GM13977 (cell line): ENCODE data around the gene CIC.

Experiments
- DNase-seq: peaks from one replicate; pipeline ENCODE4 v3.0.0; 2012; ENCODE audit warnings: low spot score
- in situ Hi-C: fragments of 300-500 bp; cut with MboI; formaldehyde crosslinking; loops from one replicate; pipeline ENCODE4 v1.12.0; 2022; ENCODE audit warnings: low sequenced_read_pairs, low pct_unique_long_range_greater_than_20kb, mixed read lengths, inconsistent platforms; ENCODE audit not compliant: unreplicated experiment
- TF ChIP-seq, protein P1 (sequence below): IDR thresholded peaks from 2 replicates; pipeline ENCODE4 v1.5.1; 2012; ENCODE audit warnings: mild to moderate bottlenecking, control low read depth; ENCODE audit not compliant: insufficient read depth; ENCODE audit errors: extremely low read depth, missing control alignments

Gene CIC

GRCh38 chr19:42288387-42288786 is 19.3 kb downstream of the CIC start:
- no peak for DNase-seq
- TF ChIP-seq, protein P1, sequence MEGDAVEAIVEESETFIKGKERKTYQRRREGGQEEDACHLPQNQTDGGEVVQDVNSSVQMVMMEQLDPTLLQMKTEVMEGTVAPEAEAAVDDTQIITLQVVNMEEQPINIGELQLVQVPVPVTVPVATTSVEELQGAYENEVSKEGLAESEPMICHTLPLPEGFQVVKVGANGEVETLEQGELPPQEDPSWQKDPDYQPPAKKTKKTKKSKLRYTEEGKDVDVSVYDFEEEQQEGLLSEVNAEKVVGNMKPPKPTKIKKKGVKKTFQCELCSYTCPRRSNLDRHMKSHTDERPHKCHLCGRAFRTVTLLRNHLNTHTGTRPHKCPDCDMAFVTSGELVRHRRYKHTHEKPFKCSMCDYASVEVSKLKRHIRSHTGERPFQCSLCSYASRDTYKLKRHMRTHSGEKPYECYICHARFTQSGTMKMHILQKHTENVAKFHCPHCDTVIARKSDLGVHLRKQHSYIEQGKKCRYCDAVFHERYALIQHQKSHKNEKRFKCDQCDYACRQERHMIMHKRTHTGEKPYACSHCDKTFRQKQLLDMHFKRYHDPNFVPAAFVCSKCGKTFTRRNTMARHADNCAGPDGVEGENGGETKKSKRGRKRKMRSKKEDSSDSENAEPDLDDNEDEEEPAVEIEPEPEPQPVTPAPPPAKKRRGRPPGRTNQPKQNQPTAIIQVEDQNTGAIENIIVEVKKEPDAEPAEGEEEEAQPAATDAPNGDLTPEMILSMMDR, result no peak
- in situ Hi-C loops, result loop anchor here (25.0 kb wide), 1 partner anchor 176 kb away; no protein-coding TSS in a partner anchor

DNA sequence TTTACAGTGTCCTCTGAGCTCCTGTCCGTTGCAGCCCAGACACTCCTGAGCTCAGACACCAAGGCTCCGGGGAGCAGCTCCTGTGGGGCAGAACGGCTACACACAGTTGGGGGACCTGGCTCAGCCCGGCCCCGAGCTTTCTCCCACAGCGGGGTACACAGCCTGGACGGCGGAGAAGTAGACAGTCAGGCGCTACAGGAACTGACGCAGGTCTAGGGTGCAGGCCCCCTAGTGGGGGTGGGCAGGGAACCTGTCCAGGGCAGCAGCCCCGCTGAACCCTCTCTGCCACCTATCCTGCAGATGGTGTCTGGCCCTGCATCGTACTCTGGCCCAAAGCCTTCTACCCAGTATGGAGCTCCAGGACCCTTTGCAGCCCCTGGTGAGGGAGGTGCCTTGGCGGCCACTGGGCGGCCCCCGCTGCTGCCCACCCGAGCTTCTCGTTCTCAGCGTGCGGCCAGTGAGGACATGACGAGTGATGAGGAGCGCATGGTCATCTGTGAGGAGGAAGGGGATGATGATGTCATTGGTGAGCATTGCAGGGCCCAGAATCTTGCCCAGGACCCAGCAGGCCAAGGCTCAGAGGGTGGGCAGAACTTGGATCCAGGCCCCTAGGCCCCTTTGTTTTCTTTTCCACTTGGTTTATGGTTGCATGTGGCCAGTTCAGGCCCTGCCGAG is 20.0 kb downstream of the CIC start:
- TF ChIP-seq, protein P1, result no peak
- in situ Hi-C loops, result loop anchor here (25.0 kb wide), 1 partner anchor 177 kb away; no protein-coding TSS in a partner anchor
- DNase-seq, result no peak

GRCh38 chr19:42289556-42290041 is 20.5 kb downstream of the CIC start:
- in situ Hi-C loops, result loop anchor here (25.0 kb wide), 1 partner anchor 177 kb away; no protein-coding TSS in a partner anchor
- TF ChIP-seq, protein P1, result no peak
- DNase-seq, result no peak

DNA sequence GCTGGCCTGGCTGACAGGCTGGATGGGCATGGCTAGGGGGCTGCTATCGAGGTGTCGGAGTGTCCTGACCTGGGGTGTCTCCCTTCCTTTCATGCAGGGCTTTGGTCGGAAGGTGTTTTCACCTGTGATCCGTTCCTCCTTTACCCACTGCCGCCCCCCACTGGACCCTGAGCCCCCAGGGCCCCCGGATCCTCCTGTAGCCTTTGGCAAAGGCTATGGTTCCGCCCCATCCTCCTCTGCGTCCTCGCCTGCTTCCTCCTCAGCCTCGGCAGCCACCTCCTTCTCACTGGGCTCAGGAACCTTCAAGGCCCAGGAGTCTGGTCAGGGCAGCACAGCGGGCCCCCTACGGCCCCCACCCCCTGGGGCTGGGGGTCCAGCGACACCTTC is 21.1 kb downstream of the CIC start:
- in situ Hi-C loops, result loop anchor here (25.0 kb wide), 1 partner anchor 178 kb away; no protein-coding TSS in a partner anchor
- DNase-seq, result no peak
- TF ChIP-seq, protein P1, result no peak

- in situ Hi-C loops, result loop anchor here (25.0 kb wide), 1 partner anchor 178 kb away; no protein-coding TSS in a partner anchor
- no peak for DNase-seq
- TF ChIP-seq, protein P1, result peak; percentile 44
Observed at GRCh38 chr19:42290523-42291434, 21.7 kb downstream of the CIC start.

DNA sequence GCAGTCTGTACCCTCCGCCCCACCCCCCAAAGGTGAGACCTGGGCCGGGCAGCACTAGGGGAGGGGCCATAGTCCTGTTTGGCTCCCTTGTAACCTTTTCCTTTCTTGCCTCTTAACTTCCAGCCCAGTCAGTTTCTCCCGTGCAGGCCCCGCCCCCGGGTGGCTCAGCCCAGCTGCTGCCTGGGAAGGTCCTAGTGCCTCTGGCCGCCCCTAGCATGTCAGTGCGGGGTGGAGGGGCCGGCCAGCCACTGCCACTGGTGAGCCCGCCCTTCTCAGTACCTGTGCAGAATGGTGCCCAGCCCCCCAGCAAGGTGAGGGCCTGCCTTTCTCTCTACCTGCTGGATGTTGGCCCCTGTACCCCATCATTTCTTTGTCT is 22.4 kb downstream of the CIC start:
- TF ChIP-seq, protein P1, result no peak
- DNase-seq, result no peak
- in situ Hi-C loops, result loop anchor here (25.0 kb wide), 1 partner anchor 179 kb away; no protein-coding TSS in a partner anchor
